ENCODE results near the gene HSD17B13. TPM values are rescaled to one million over a fixed set of nuclear protein-coding genes. Genes with fewer than 3 reads are reported as not detected.

Gene HSD17B13
- total and polyA plus RNA-seq, 2 of the 13 experiments (the other 11 are each of a cell fraction or from before 2014, with no cell fraction given): 0.04 to 0.15 TPM

- ATAC-seq: no peak
- no peak overlapping the region for H3K27ac ChIP-seq (ENCODE audit: extremely low read length, insufficient read depth, low read length)
- no peaks in the 10 kb centered on the region for H4K20me1 ChIP-seq (ENCODE audit: insufficient read depth, low read length)
- DNase-seq (ENCODE audit: low spot score): no peak
- POLR2A ChIA-PET: no interaction called here
- CTCF ChIA-PET (ENCODE audit: low intra/inter-chr PET ratio, low total read pairs): no interaction called here
- FAIRE-seq: no peak
- TF ChIP-seq PHF20 (CRISPR knock-in tag; IDR thresholded peaks at IDR 0.05) (no peak), ATF4 (CRISPR knock-in tag; IDR thresholded peaks at IDR 0.05) (no peak), MAFG (CRISPR knock-in tag; IDR thresholded peaks at IDR 0.05) (no peak), DRAP1 (CRISPR knock-in tag; IDR thresholded peaks at IDR 0.05) (no peak), KDM3A (CRISPR knock-in tag; IDR thresholded peaks at IDR 0.05; ENCODE audit: low read depth) (no peak), XRCC5 (optimal IDR thresholded peaks at IDR 0.05; ENCODE audit: low read length) (no peak), MATR3 (CRISPR knock-in tag; IDR thresholded peaks at IDR 0.05) (no peak), CBX5 (CRISPR knock-in tag; IDR thresholded peaks at IDR 0.05; ENCODE audit: borderline replicate concordance) (no peak), KMT2A (CRISPR knock-in tag; IDR thresholded peaks at IDR 0.05) (no peak), PHB2 (IDR thresholded peaks at IDR 0.05; ENCODE audit: partially characterized antibody) (no peak), GZF1 (CRISPR knock-in tag; IDR thresholded peaks at IDR 0.05) (no peak), CC2D1A (CRISPR knock-in tag; IDR thresholded peaks at IDR 0.05) (no peak), DDIT3 (CRISPR knock-in tag; IDR thresholded peaks at IDR 0.05) (no peak), ZNF639 (CRISPR knock-in tag; conservative IDR thresholded peaks at IDR 0.05) (no peak), TCF12 (IDR thresholded peaks at IDR 0.05) (no peak), TCF12 (CRISPR knock-in tag; IDR thresholded peaks at IDR 0.05) (no peak), ZNF510 (CRISPR knock-in tag; IDR thresholded peaks at IDR 0.05; ENCODE audit: low read depth) (no peak), TMF1 (CRISPR knock-in tag; IDR thresholded peaks at IDR 0.05; ENCODE audit: low read depth) (no peak), MTA3 (CRISPR knock-in tag; IDR thresholded peaks at IDR 0.05) (no peak), ZNF607 (CRISPR knock-in tag; IDR thresholded peaks at IDR 0.05; ENCODE audit: borderline replicate concordance) (no peak)
- no TSS peak for BruUV-seq (replicated peaks)
- no peak overlapping the region for H3K4me2 ChIP-seq (ENCODE audit: low read depth, low read length)
- H2AFZ ChIP-seq (ENCODE audit: low read length): no peak overlapping the region
- WGBS (ENCODE audit: low lambda C conversion rate): 95% methylated on average over 4 of the region's 4 CpGs
- no peak overlapping the region for H3K4me3 ChIP-seq (replicated peaks in 1 of 3; ENCODE audit: insufficient read depth in 1 of 3, low read depth in 2 of 3, low read length in 3 of 3)
- no peaks in the 10 kb centered on the region for H3K4me1 ChIP-seq (ENCODE audit: insufficient read depth, low read length)
- in situ Hi-C loops (cut with HindIII; ENCODE audit: extremely low pct_ligation_motif_present, low pct_unique_long_range_greater_than_20kb) (no loop called here), intact Hi-C loops (cut with micrococcal nuclease; ENCODE audit: unreplicated experiment) (no loop called here)
- peaks cover 22 to 79% of the 10 kb centered on the region in 2 experiments for H3K36me3 ChIP-seq (replicated peaks in 1 of 2; ENCODE audit: control insufficient read depth in 1 of 2, insufficient read depth in 2 of 2, low read length in 2 of 2)
- H3K9ac ChIP-seq (ENCODE audit: insufficient read depth, low read depth, low read length): no peak overlapping the region
- H3K9me3 ChIP-seq (ENCODE audit: low read length): no peaks in the 10 kb centered on the region
- H3K79me2 ChIP-seq (ENCODE audit: insufficient read depth, low read length): no peaks in the 10 kb centered on the region
- no peaks in the 10 kb centered on the region for H3K27me3 ChIP-seq (ENCODE audit: control insufficient read depth in 1 of 2, insufficient read depth in 2 of 2, low read length in 2 of 2)
These were observed 36.6 kb upstream of the HSD17B13 start for GRCh38 chr4:87359258-87359657.
